ENCODE measurements around the gene CDH1. TPM values are rescaled to one million over a fixed set of nuclear protein-coding genes. Genes with fewer than 3 reads are reported as not detected.
"Not testable (repeated sequence)": the region's sequence is repeated elsewhere in the genome, so short reads cannot be mapped to it uniquely, and the experiment has no call there.

The CDH1 gene
- total RNA-seq, 1 donor from 2014 or later, result not detected

DNA sequence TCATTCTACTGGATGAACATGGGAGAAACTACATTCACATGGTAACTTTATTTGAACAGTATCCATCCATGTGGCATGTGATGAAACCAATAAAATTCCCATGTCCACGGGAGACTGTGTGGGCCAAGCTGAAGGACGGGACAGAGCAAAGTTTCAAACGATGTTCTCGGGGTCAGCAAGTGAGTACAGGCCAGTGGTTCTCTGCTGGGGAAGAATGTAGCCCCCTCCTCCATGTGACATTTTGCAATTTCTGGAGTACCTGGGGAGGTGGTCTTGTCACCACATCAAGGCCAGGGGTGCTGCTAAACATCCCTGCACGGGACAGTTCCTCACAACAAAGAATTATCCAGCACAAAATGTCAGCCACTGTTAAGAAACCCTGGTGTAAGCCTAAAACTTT, 98.9 kb downstream of the CDH1 start:
- DNase-seq (ENCODE audit: extremely low spot score, unreplicated experiment), result no peak
- Mint-ChIP-seq H3K9me3 (ENCODE audit: unreplicated experiment) (no peaks in the 10 kb centered on the region), H3K4me3 (ENCODE audit: unreplicated experiment) (no peak overlapping the region), H3K4me1 (ENCODE audit: unreplicated experiment) (no peaks in the 10 kb centered on the region), H3K27me3 (ENCODE audit: unreplicated experiment) (no peaks in the 10 kb centered on the region), H3K36me3 (ENCODE audit: unreplicated experiment) (no peaks in the 10 kb centered on the region), H3K27ac (ENCODE audit: unreplicated experiment) (no peak overlapping the region)
- TF ChIP-seq, protein P1, sequence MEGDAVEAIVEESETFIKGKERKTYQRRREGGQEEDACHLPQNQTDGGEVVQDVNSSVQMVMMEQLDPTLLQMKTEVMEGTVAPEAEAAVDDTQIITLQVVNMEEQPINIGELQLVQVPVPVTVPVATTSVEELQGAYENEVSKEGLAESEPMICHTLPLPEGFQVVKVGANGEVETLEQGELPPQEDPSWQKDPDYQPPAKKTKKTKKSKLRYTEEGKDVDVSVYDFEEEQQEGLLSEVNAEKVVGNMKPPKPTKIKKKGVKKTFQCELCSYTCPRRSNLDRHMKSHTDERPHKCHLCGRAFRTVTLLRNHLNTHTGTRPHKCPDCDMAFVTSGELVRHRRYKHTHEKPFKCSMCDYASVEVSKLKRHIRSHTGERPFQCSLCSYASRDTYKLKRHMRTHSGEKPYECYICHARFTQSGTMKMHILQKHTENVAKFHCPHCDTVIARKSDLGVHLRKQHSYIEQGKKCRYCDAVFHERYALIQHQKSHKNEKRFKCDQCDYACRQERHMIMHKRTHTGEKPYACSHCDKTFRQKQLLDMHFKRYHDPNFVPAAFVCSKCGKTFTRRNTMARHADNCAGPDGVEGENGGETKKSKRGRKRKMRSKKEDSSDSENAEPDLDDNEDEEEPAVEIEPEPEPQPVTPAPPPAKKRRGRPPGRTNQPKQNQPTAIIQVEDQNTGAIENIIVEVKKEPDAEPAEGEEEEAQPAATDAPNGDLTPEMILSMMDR (IDR thresholded peaks at IDR 0.05), result no peak

DNA sequence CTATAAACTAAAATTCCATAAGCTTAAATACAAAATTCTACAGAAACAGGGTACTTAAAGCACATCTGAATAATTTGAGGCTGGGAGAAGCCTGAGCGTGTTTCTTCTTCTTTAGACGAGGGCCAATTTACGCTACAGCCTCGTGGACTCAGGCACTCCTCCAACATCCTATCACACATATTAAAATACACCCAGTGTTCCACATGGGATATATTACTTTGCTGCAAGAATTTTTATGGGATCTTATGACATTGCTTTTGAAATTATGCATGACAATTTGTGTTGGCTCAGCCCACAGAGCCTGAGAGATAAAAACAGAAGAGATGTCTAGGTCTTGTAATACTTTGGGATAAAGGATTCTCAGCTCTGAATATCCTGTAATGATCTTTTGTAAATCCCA, 102.7 kb downstream of the CDH1 start:
- H3K27ac Mint-ChIP-seq (ENCODE audit: unreplicated experiment), result no peak overlapping the region
- peaks cover 12% of the 10 kb centered on the region for H3K4me1 Mint-ChIP-seq (ENCODE audit: unreplicated experiment)
- no peaks in the 10 kb centered on the region for H3K9me3 Mint-ChIP-seq (ENCODE audit: unreplicated experiment)
- H3K4me3 Mint-ChIP-seq (ENCODE audit: unreplicated experiment), result no peak overlapping the region
- no peaks in the 10 kb centered on the region for H3K36me3 Mint-ChIP-seq (ENCODE audit: unreplicated experiment)
- TF ChIP-seq, protein P1 (IDR thresholded peaks at IDR 0.05), result no peak
- H3K27me3 Mint-ChIP-seq (ENCODE audit: unreplicated experiment), result no peaks in the 10 kb centered on the region
- DNase-seq (ENCODE audit: extremely low spot score, unreplicated experiment), result no peak

DNA sequence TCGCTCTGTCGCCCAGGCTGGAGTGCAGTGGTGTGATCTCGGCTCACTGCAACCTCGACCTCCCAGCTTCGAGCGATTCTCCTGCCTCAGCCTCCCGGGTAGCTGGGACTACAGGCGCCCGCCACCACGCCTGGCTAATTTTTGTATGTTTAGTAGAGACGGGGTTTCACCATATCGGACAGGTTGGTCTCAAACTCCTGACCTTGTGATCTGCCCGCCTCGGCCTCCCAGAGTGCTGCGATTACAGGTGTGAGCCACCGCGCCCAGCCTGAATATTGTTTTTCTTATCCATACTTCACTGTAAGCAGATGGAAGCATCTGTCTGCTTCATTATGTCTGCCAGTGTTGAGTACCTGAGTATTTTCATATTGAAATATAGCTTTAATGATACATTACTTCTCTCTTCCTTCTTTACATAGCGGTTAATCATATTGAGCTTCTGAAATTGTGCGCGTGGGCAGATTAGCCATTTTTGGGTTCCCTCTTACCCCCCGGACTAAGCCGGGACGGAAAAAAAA, 105.9 kb downstream of the CDH1 start:
- H3K4me3 Mint-ChIP-seq (ENCODE audit: unreplicated experiment), result peak overlapping the region; percentile 93
- not testable (repeated sequence) for H3K36me3 Mint-ChIP-seq (ENCODE audit: unreplicated experiment)

DNA sequence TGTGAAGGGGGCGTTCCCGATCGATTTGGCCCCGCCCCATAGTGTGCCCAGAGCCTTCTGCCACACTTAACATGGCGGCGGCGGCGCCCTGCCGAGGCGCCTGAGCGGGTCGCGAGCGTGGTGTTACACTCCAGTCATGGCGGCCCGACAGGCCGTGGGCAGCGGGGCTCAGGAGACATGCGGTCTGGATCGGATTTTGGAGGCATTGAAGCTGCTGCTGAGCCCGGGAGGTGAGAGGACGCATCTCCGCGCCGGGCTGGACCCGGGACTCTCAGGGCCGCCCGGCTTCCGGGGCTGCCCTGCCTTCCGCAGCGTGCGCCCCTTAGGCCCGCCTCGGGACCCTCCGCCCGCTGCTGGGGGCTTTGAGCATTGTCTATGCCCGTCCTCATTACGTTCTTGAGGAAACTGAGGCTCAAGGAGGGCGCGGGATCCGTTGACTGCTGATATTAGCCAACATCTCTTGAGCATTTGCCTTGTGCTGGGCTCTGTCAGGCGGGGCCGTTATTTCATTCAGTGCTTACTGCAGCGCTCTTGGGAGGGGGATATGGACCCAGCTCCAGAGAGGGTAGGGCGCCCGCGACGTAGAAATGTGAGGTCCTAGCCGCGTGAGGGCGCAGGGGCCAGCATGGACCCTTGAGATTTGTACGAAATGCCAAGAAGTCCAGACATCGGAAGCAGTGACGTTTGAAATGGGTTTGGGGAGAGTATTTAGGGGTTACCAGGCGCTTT, 106.6 kb downstream of the CDH1 start, which contains the start of gene TANGO6:
TSS of gene TANGO6 (plus strand) at position 50 of the 729 bp plus-strand sequence. CDS start at position 137, 87 bp downstream.
- Mint-ChIP-seq H3K36me3 (ENCODE audit: unreplicated experiment) (no peaks in the 10 kb centered on the region), H3K9me3 (ENCODE audit: unreplicated experiment) (no peaks in the 10 kb centered on the region), H3K4me3 (ENCODE audit: unreplicated experiment) (peak within 1 kb of the TSS; percentile 93), H3K27me3 (ENCODE audit: unreplicated experiment) (no peaks in the 10 kb centered on the region), H3K27ac (ENCODE audit: unreplicated experiment) (peak within 1 kb of the TSS; percentile 90), H3K4me1 (ENCODE audit: unreplicated experiment) (peaks cover 16% of the 10 kb centered on the region)
- peak; percentile 93 for DNase-seq (ENCODE audit: extremely low spot score, unreplicated experiment)
- TF ChIP-seq, protein P1 (IDR thresholded peaks at IDR 0.05), result peak; percentile 55

More for the DNA sequence above, 105.9 kb downstream of the CDH1 start:
- not testable (repeated sequence) for H3K9me3 Mint-ChIP-seq (ENCODE audit: unreplicated experiment); H3K27me3 Mint-ChIP-seq (ENCODE audit: unreplicated experiment); DNase-seq (ENCODE audit: extremely low spot score, unreplicated experiment)
- Mint-ChIP-seq H3K4me1 (ENCODE audit: unreplicated experiment) (peaks cover 16% of the 10 kb centered on the region), H3K27ac (ENCODE audit: unreplicated experiment) (peak overlapping the region; percentile 90)

DNA sequence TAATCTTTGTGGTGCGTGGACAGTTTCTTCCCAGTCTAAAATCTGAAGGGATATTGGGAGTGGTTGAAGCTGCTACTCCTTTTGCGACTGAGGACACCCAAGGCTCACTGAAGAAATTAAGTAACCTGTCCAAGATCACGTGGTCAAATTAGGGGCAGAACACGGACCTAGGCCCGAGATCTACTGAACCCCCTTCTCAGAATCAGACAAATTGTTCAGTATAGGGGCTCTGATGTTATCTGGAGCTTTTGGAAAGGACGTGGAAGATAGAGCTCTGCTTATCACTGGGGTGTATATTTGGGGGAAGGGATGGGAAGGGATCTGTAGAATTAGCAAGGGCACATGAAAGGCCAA, 107.1 kb downstream of the CDH1 start:
- Mint-ChIP-seq H3K4me3 (ENCODE audit: unreplicated experiment) (peak overlapping the region; percentile 93), H3K27me3 (ENCODE audit: unreplicated experiment) (no peaks in the 10 kb centered on the region), H3K9me3 (ENCODE audit: unreplicated experiment) (no peaks in the 10 kb centered on the region), H3K4me1 (ENCODE audit: unreplicated experiment) (peaks cover 16% of the 10 kb centered on the region), H3K27ac (ENCODE audit: unreplicated experiment) (peak overlapping the region; percentile 90), H3K36me3 (ENCODE audit: unreplicated experiment) (no peaks in the 10 kb centered on the region)
- no peak for DNase-seq (ENCODE audit: extremely low spot score, unreplicated experiment)
- TF ChIP-seq, protein P1 (IDR thresholded peaks at IDR 0.05), result no peak

All from osteocyte (in vitro differentiated cells).